HCT116 (cell line): Measurements from ENCODE around the gene MAP3K5. TPM values are rescaled to one million over a fixed set of nuclear protein-coding genes. Genes with fewer than 3 reads are reported as not detected.

ENCODE experiments used
- ATAC-seq: fragments of 200-7000 bp; cut with Tn5 transposase; 2 replicates; pipeline ENCODE4 v1.9.1; 2020; ENCODE audit warnings: mild to moderate bottlenecking, moderate library complexity
- BruUV-seq: library from RNA; stranded (reverse); fragments of 400-500 nt; replicated peaks from 2 replicates; lab custom pipeline; 2021; lab: Mats Ljungman, UMichigan
- CTCF ChIA-PET: fragments of 300-600 bp; sonication (Branson Sonifier 250); formaldehyde crosslinking; loops from one replicate; lab custom pipeline; 2021; ENCODE audit warnings: antibody characterized with exemption; lab: Charles Lee
- POLR2A ChIA-PET: fragments of 300-600, 350-600 bp; sonication (Branson Sonifier 250); formaldehyde crosslinking; loops from one replicate; lab custom pipeline; 2021; ENCODE audit warnings: antibody characterized with exemption; lab: Charles Lee
- RAD21 ChIA-PET, 2 experiments: fragments of 300-600 bp; sonication (Branson Sonifier 250); formaldehyde crosslinking; loops; one replicate each; lab custom pipeline; 2023; ENCODE audit warnings: low total read pairs in 2 of 2; ENCODE audit not compliant: uncharacterized antibody in 2 of 2, unreplicated experiment in 2 of 2, low non-redundant PET in 1 of 2; lab: Charles Lee
- DNase-seq: peaks from one replicate; pipeline ENCODE4 v3.0.0-alpha.2; 2010; ENCODE audit warnings: low read depth, low spot score
- H2AFZ ChIP-seq: fragments of 200-600 bp; shearing (Covaris generic), sonication (generic); 2 replicates; pipeline ENCODE4 v1.6.1; 2017; ENCODE audit warnings: low read depth, mixed run types, mixed read lengths, antibody characterized with exemption, low read length; ENCODE audit not compliant: poor library complexity, severe bottlenecking
- H3K27ac ChIP-seq: 2 replicates; pipeline ENCODE4 v1.5.1; 2012; ENCODE audit warnings: low read depth, low read length
- H3K27me3 ChIP-seq: fragments of 200-600 bp; sonication (generic); 2 replicates; pipeline ENCODE4 v1.6.1; 2016; ENCODE audit warnings: mixed run types, low read length, mixed read lengths; ENCODE audit not compliant: insufficient read depth
- H3K36me3 ChIP-seq, 2 experiments: fragments of 200-500 bp in 1 of 2; fragments of 200-600 bp in 1 of 2; sonication (Bioruptor generic) in 1 of 2; sonication (generic) in 1 of 2; 2 replicates each; pipeline versions ENCODE4 v1.5.1 to v1.6.1; 2014 to 2016; ENCODE audit warnings: low read length in 2 of 2, inconsistent platforms in 1 of 2, mixed read lengths in 1 of 2, mixed run types in 1 of 2; ENCODE audit not compliant: insufficient read depth in 2 of 2, control insufficient read depth in 1 of 2
- H3K4me1 ChIP-seq, 2 experiments: fragments of 200-600 bp in 1 of 2; sonication (generic) in 1 of 2; 2 replicates each; pipeline versions ENCODE4 v1.5.1 to v1.6.1; 2012 to 2017; ENCODE audit warnings: low read length in 2 of 2, inconsistent platforms in 1 of 2, mild to moderate bottlenecking in 1 of 2, mixed read lengths in 1 of 2, mixed run types in 1 of 2, moderate library complexity in 1 of 2; ENCODE audit not compliant: insufficient read depth in 2 of 2, control insufficient read depth in 1 of 2
- H3K4me2 ChIP-seq: fragments of 200-600 bp; sonication (generic); 2 replicates; pipeline ENCODE4 v1.6.1; 2017; ENCODE audit warnings: mixed run types, low read length, mixed read lengths
- H3K4me3 ChIP-seq, 2 experiments: fragments of 200-600 bp in 1 of 2; sonication (generic) in 1 of 2; replicated peaks in 1 of 2; 2 replicates each; pipeline ENCODE4 v1.5.1; 2011 to 2016; ENCODE audit warnings: low read length in 2 of 2, control low read depth in 1 of 2, low read depth in 1 of 2, mild to moderate bottlenecking in 1 of 2, mixed read lengths in 1 of 2, mixed run types in 1 of 2
- H3K79me2 ChIP-seq: fragments of 200-600 bp; sonication (generic); 2 replicates; pipeline ENCODE4 v1.6.1; 2017; ENCODE audit warnings: mild to moderate bottlenecking, mixed run types, low read length, moderate library complexity, mixed read lengths; ENCODE audit not compliant: insufficient read depth
- H3K9ac ChIP-seq: fragments of 200-600 bp; sonication (generic); 2 replicates; pipeline ENCODE4 v1.6.1; 2016; ENCODE audit warnings: low read length, mixed read lengths
- H3K9me2 ChIP-seq: fragments of 200-600 bp; sonication (generic), shearing (Covaris generic); 2 replicates; pipeline ENCODE4 v1.6.1; 2017; ENCODE audit warnings: mixed run types, mild to moderate bottlenecking, moderate library complexity; ENCODE audit not compliant: insufficient read depth
- H3K9me3 ChIP-seq, 2 experiments: fragments of 200-500 bp in 1 of 2; fragments of 200-600 bp in 1 of 2; sonication (Bioruptor generic) in 1 of 2; sonication (generic) in 1 of 2; 2 replicates each; pipeline ENCODE4 v1.6.1; 2014 to 2017; ENCODE audit warnings: low read length in 2 of 2, mixed read lengths in 2 of 2, inconsistent platforms in 1 of 2, low read depth in 1 of 2, mild to moderate bottlenecking in 1 of 2, mixed run types in 1 of 2, moderate library complexity in 1 of 2; ENCODE audit not compliant: control insufficient read depth in 1 of 2, insufficient read depth in 1 of 2
- H4K20me1 ChIP-seq: fragments of 200-600 bp; sonication (generic), shearing (Covaris generic); 2 replicates; pipeline ENCODE4 v1.6.1; 2017; ENCODE audit warnings: mixed run types, mild to moderate bottlenecking, moderate library complexity; ENCODE audit not compliant: insufficient read depth
- CBX3 ChIP-seq: IDR thresholded peaks from 2 replicates; pipeline ENCODE4 v1.6.1; 2012; ENCODE audit warnings: low read depth
- EZH2 ChIP-seq: fragments of 200-600 bp; sonication (generic); IDR thresholded peaks from 2 replicates; pipeline ENCODE4 v1.6.1; 2017; ENCODE audit warnings: antibody characterized with exemption, mixed run types
- FOSL1 ChIP-seq: IDR thresholded peaks from 2 replicates; pipeline ENCODE4 v1.6.1; 2012; ENCODE audit warnings: low read depth
- JUND ChIP-seq: IDR thresholded peaks from 2 replicates; pipeline ENCODE4 v1.6.1; 2012
- POLR2AphosphoS5 ChIP-seq: IDR thresholded peaks from 2 replicates; pipeline ENCODE4 v1.6.1; 2011; ENCODE audit warnings: mild to moderate bottlenecking, low read depth, low read length, moderate library complexity
- REST ChIP-seq: IDR thresholded peaks from 2 replicates; pipeline ENCODE4 v1.6.1; 2012; ENCODE audit warnings: low read depth
- SIN3A ChIP-seq: IDR thresholded peaks from 2 replicates; pipeline ENCODE4 v1.6.1; 2012; ENCODE audit warnings: low read depth
- SP1 ChIP-seq: IDR thresholded peaks from 2 replicates; pipeline ENCODE4 v1.6.1; 2012; ENCODE audit warnings: low read depth
- YY1 ChIP-seq: IDR thresholded peaks from 2 replicates; pipeline ENCODE4 v1.6.1; 2011; ENCODE audit warnings: low read length, low read depth, moderate library complexity, mild to moderate bottlenecking; ENCODE audit not compliant: insufficient replicate concordance; ENCODE audit errors: extremely low read depth
- ZNF274 ChIP-seq: fragments of 200-500 bp; sonication (Bioruptor generic); IDR thresholded peaks from 2 replicates; pipeline ENCODE4 v1.6.1; 2014; ENCODE audit warnings: mild to moderate bottlenecking, low read depth, low read length, inconsistent platforms
- intact Hi-C: fragments of 100-400 bp; cut with micrococcal nuclease; formaldehyde crosslinking; loops from 2 replicates; pipeline ENCODE4 v1.10.0; 2022
- total RNA-seq: library from RNA; stranded (reverse); gene quantifications from one replicate; pipeline ENCODE4 v1.2.1, GENCODE V29; 2021; ENCODE audit not compliant: unreplicated experiment
- TF ChIP-seq, protein P1 (sequence below): IDR thresholded peaks from 2 replicates; pipeline ENCODE4 v1.6.1; 2011; ENCODE audit warnings: mild to moderate bottlenecking, low read length, moderate library complexity; ENCODE audit not compliant: insufficient replicate concordance; ENCODE audit errors: extremely low read depth

The MAP3K5 gene
- total RNA-seq, 1 experiment from 2014 or later = 11.8 TPM

GRCh38 chr6:136729832-136730231 lies 62.4 kb downstream of the MAP3K5 start:
- Histone ChIP-seq H4K20me1 (no peaks in the 10 kb centered on the region), H2AFZ (no peak overlapping the region), H3K9me3 (no peaks in the 10 kb centered on the region), H3K4me3 (no peak overlapping the region), H3K79me2 (no peaks in the 10 kb centered on the region; the same call in 1 of the 2 replicates), H3K9me2 (no peaks in the 10 kb centered on the region), H3K9ac (no peak overlapping the region), H3K4me1 (no peaks in the 10 kb centered on the region), H3K36me3 (no peaks in the 10 kb centered on the region), H3K27ac (no peak overlapping the region), H3K27me3 (no peaks in the 10 kb centered on the region), H3K4me2 (no peak overlapping the region)
- no peak for TF ChIP-seq JUND
- POLR2A ChIA-PET = no interaction called here
- CTCF ChIA-PET = no interaction called here
- no peak for ATAC-seq
- intact Hi-C loops = no loop called here
- no peak for DNase-seq
- RAD21 ChIA-PET = no interaction called here
- no TSS peak for BruUV-seq

- H3K9me3 ChIP-seq = no peaks in the 10 kb centered on the region
- H2AFZ ChIP-seq = no peak overlapping the region
- no peaks in the 10 kb centered on the region; the same call in 1 of the 2 replicates for H3K79me2 ChIP-seq
- H3K36me3 ChIP-seq = no peaks in the 10 kb centered on the region
- no TSS peak for BruUV-seq
- CTCF ChIA-PET = no interaction called here
- H3K9ac ChIP-seq = no peak overlapping the region
- DNase-seq = no peak
- H4K20me1 ChIP-seq = no peaks in the 10 kb centered on the region
- TF ChIP-seq, protein P1, sequence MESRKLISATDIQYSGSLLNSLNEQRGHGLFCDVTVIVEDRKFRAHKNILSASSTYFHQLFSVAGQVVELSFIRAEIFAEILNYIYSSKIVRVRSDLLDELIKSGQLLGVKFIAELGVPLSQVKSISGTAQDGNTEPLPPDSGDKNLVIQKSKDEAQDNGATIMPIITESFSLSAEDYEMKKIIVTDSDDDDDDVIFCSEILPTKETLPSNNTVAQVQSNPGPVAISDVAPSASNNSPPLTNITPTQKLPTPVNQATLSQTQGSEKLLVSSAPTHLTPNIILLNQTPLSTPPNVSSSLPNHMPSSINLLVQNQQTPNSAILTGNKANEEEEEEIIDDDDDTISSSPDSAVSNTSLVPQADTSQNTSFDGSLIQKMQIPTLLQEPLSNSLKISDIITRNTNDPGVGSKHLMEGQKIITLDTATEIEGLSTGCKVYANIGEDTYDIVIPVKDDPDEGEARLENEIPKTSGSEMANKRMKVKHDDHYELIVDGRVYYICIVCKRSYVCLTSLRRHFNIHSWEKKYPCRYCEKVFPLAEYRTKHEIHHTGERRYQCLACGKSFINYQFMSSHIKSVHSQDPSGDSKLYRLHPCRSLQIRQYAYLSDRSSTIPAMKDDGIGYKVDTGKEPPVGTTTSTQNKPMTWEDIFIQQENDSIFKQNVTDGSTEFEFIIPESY = no peak
- TF ChIP-seq POLR2AphosphoS5 (no peak), SIN3A (no peak), YY1 (no peak), EZH2 (no peak), REST (no peak), ZNF274 (no peak), CBX3 (no peak), SP1 (no peak), FOSL1 (no peak)
- TF ChIP-seq, all 23 proteins: peak for 0
- Histone ChIP-seq H3K27me3 (no peaks in the 10 kb centered on the region), H3K4me3 (no peak overlapping the region), H3K27ac (no peak overlapping the region), H3K9me2 (no peaks in the 10 kb centered on the region), H3K4me1 (no peaks in the 10 kb centered on the region), H3K4me2 (no peak overlapping the region)
- ChIA-PET POLR2A (no interaction called here), RAD21 (no interaction called here)
- intact Hi-C loops = no loop called here
- ATAC-seq = no peak
These were observed 63.2 kb downstream of the MAP3K5 start for GRCh38 chr6:136728976-136729515.
